B cell (primary cell): Measurements from ENCODE around the gene ARHGAP15. TPM values are rescaled to one million over a fixed set of nuclear protein-coding genes. Genes with fewer than 3 reads are reported as not detected.

Experiments used
- ATAC-seq: fragments of 200-7000 bp; cut with Tn5 transposase; one replicate; pipeline ENCODE4 v1.10.0; 2021; ENCODE audit warnings: low read depth, mild to moderate bottlenecking, moderate number of reproducible peaks, moderate library complexity
- CTCF ChIA-PET: fragments of 350-600 bp; sonication (Branson Sonifier 250); formaldehyde crosslinking; loops from one replicate; lab custom pipeline; 2021; ENCODE audit warnings: antibody characterized with exemption, inconsistent platforms; lab: Charles Lee
- POLR2A ChIA-PET: fragments of 350-600 bp; sonication (Branson Sonifier 250); formaldehyde crosslinking; loops from one replicate; lab custom pipeline; 2021; ENCODE audit warnings: antibody characterized with exemption; lab: Charles Lee
- DNase-seq: peaks from one replicate; pipeline ENCODE4 v3.0.0; 2013
- H2AFZ ChIP-seq: 2 replicates; pipeline ENCODE4 v1.6.1; 2012; ENCODE audit warnings: mild to moderate bottlenecking, low read depth, low read length; ENCODE audit not compliant: insufficient read depth, poor library complexity, severe bottlenecking
- H3K27ac ChIP-seq, 2 donors: 1 replicate in 1 of 2; 2 replicates in 1 of 2; pipeline ENCODE4 v1.5.1; 2012 to 2013; ENCODE audit warnings: low read length in 2 of 2, mild to moderate bottlenecking in 2 of 2, moderate library complexity in 1 of 2
- H3K27me3 ChIP-seq, 4 experiments: fragments of 200-600 bp in 1 of 4; sonication (generic) in 1 of 4; replicated peaks in 1 of 4; 1 replicate in 2 of 4; 2 replicates in 2 of 4; pipeline versions ENCODE4 v1.6.1 to v1.7.0; 2013 to 2016; ENCODE audit warnings: low read length in 3 of 4, mild to moderate bottlenecking in 2 of 4, mixed read lengths in 1 of 4, moderate library complexity in 1 of 4; ENCODE audit not compliant: insufficient read depth in 4 of 4, control insufficient read depth in 3 of 4; ENCODE audit errors: control extremely low read depth in 1 of 4
- H3K36me3 ChIP-seq, 2 experiments: replicated peaks in 1 of 2; 1 replicate in 1 of 2; 2 replicates in 1 of 2; pipeline versions ENCODE4 v1.6.1 to v1.7.1; 2013; ENCODE audit warnings: low read length in 1 of 2; ENCODE audit not compliant: insufficient read depth in 2 of 2, control insufficient read depth in 1 of 2; ENCODE audit errors: control extremely low read depth in 1 of 2, extremely low read depth in 1 of 2
- H3K4me1 ChIP-seq, 2 donors: fragments of 200-600 bp in 1 of 2; sonication (generic) in 1 of 2; 1 replicate in 1 of 2; 2 replicates in 1 of 2; pipeline versions ENCODE4 v1.5.1 to v1.6.1; 2013 to 2017; ENCODE audit warnings: low read length in 2 of 2; ENCODE audit not compliant: control insufficient read depth in 2 of 2, insufficient read depth in 2 of 2
- H3K4me2 ChIP-seq: replicated peaks from 2 replicates; pipeline ENCODE3; 2012; ENCODE audit warnings: mild to moderate bottlenecking, low read depth, low read length; ENCODE audit not compliant: poor library complexity, severe bottlenecking
- H3K4me3 ChIP-seq, 5 experiments: fragments of 200-600 bp in 1 of 5; sonication (generic) in 1 of 5; 1 replicate in 3 of 5; 2 replicates in 2 of 5; pipeline versions ENCODE4 v1.5.1 to v1.7.0; 2011 to 2016; ENCODE audit warnings: low read length in 4 of 5, mild to moderate bottlenecking in 4 of 5, low read depth in 2 of 5, control low read depth in 1 of 5, moderate library complexity in 1 of 5; ENCODE audit not compliant: insufficient read depth in 1 of 5; ENCODE audit errors: control extremely low read depth in 1 of 5, extremely low read depth in 1 of 5
- H3K79me2 ChIP-seq: fragments of 200-600 bp; sonication (generic); one replicate; pipeline ENCODE4 v1.6.0; 2016; ENCODE audit warnings: low read length; ENCODE audit not compliant: control insufficient read depth, insufficient read depth
- H3K9ac ChIP-seq: fragments of 200-600 bp; sonication (generic); 2 replicates; pipeline ENCODE4 v1.6.1; 2017; ENCODE audit warnings: mild to moderate bottlenecking, low read length, moderate library complexity
- H3K9me3 ChIP-seq, 3 donors: one replicate each; pipeline versions ENCODE4 v1.6.1 to v1.7.1; 2013; ENCODE audit warnings: low read length in 2 of 3; ENCODE audit not compliant: control insufficient read depth in 2 of 3, insufficient read depth in 1 of 3; ENCODE audit errors: control extremely low read depth in 1 of 3
- H4K20me1 ChIP-seq: 2 replicates; pipeline ENCODE4 v1.6.0; 2012; ENCODE audit warnings: mild to moderate bottlenecking, low read length; ENCODE audit not compliant: insufficient read depth, control insufficient read depth, poor library complexity, severe bottlenecking
- H3K27ac Mint-ChIP-seq: one replicate; pipeline ENCODE4 v1.8.0; 2021; ENCODE audit warnings: mixed read lengths
- H3K27me3 Mint-ChIP-seq: one replicate; pipeline ENCODE4 v1.8.0; 2021; ENCODE audit warnings: mixed read lengths
- H3K4me1 Mint-ChIP-seq: one replicate; pipeline ENCODE4 v1.8.0; 2021; ENCODE audit warnings: mixed read lengths
- H3K4me3 Mint-ChIP-seq: one replicate; pipeline ENCODE4 v1.8.0; 2021; ENCODE audit warnings: mixed read lengths
- H3K9me3 Mint-ChIP-seq: one replicate; pipeline ENCODE4 v1.8.0; 2022; ENCODE audit warnings: mixed read lengths; ENCODE audit not compliant: insufficient read depth
- CTCF ChIP-seq: fragments of 200-600 bp; IDR thresholded peaks from one replicate; pipeline ENCODE4 v1.8.0; 2022; ENCODE audit warnings: antibody characterized with exemption, mild to moderate bottlenecking
- EZH2 ChIP-seq: IDR thresholded peaks from 2 replicates; pipeline ENCODE4 v1.6.1; 2012; ENCODE audit warnings: borderline replicate concordance, low read depth, mild to moderate bottlenecking, moderate library complexity, low read length; ENCODE audit not compliant: insufficient read depth, poor library complexity, severe bottlenecking
- WGBS: methylation state at CpG from one replicate; pipeline ENCODE4 v1.1.5; 2013; ENCODE audit warnings: missing lambda C conversion rate; ENCODE audit not compliant: insufficient coverage; 5-methylcytosine and 5-hydroxymethylcytosine counted together
- intact Hi-C: fragments of 100-400 bp; cut with micrococcal nuclease; formaldehyde crosslinking; loops from one replicate; pipeline ENCODE4 v1.10.0; 2022
- polyA plus RNA-seq: library from polyadenylated mRNA; depleted of rRNA; stranded (reverse); fragments of >200 nt; gene quantifications from 2 replicates; pipeline ENCODE4 v1.2.3, GENCODE V29; 2012
- total RNA-seq, 2 donors: library from RNA; stranded (reverse); fragments of 120-200 nt in 1 of 2; gene quantifications; 1 replicate in 1 of 2; 2 replicates in 1 of 2; pipeline versions ENCODE4 v1.2.3 to v1.2.4, GENCODE V29; 2013 to 2022

Gene ARHGAP15
- total and polyA plus RNA-seq, 2 donors (not counting 1 experiment from before 2014, with no cell fraction given): 58.6 to 187 TPM

GRCh38 chr2:143473216-143473615, 344.0 kb downstream of the ARHGAP15 start:
- peaks cover 2 to 9% of the 10 kb centered on the region in 2 experiments for H3K36me3 ChIP-seq
- DNase-seq (no peak), ATAC-seq (no peak)
- no peaks in the 10 kb centered on the region for H3K79me2 ChIP-seq
- H3K4me2 ChIP-seq: no peak overlapping the region
- no peak overlapping the region for H3K4me3 ChIP-seq
- no peak overlapping the region for H3K27ac Mint-ChIP-seq
- no peak overlapping the region for H3K9ac ChIP-seq
- ChIA-PET POLR2A (no interaction called here), CTCF (interaction anchor here (0.6 kb wide), 1 partner anchor 9 kb away, joined by 3 read pairs; no protein-coding TSS in a partner anchor)
- no peaks in the 10 kb centered on the region for H3K9me3 Mint-ChIP-seq
- H3K27me3 ChIP-seq: no peaks in the 10 kb centered on the region
- no peak overlapping the region for H3K4me3 Mint-ChIP-seq
- no peak overlapping the region for H3K27ac ChIP-seq
- intact Hi-C loops: no loop called here
- H3K4me1 ChIP-seq: no peaks in the 10 kb centered on the region
- TF ChIP-seq CTCF (no peak), EZH2 (no peak)
- no peaks in the 10 kb centered on the region for H3K9me3 ChIP-seq
- 100% methylated on average over 2 of the region's 3 CpGs for WGBS
- H3K4me1 Mint-ChIP-seq: peaks cover 11% of the 10 kb centered on the region
- no peaks in the 10 kb centered on the region for H4K20me1 ChIP-seq
- H2AFZ ChIP-seq: no peak overlapping the region
- H3K27me3 Mint-ChIP-seq: no peaks in the 10 kb centered on the region

- Histone ChIP-seq H3K4me3 (no peak overlapping the region), H3K9ac (no peak overlapping the region), H3K27ac (no peak overlapping the region), H3K9me3 (no peaks in the 10 kb centered on the region), H4K20me1 (no peaks in the 10 kb centered on the region), H3K4me1 (no peaks in the 10 kb centered on the region), H3K4me2 (no peak overlapping the region), H2AFZ (no peak overlapping the region), H3K79me2 (no peaks in the 10 kb centered on the region), H3K27me3 (no peaks in the 10 kb centered on the region), H3K36me3 (peaks cover 2 to 9% of the 10 kb centered on the region in 2 experiments)
- no peak for DNase-seq
- H3K9me3 Mint-ChIP-seq: no peaks in the 10 kb centered on the region
- ATAC-seq: no peak
- ChIA-PET POLR2A (no interaction called here), CTCF (no interaction called here)
- H3K27me3 Mint-ChIP-seq: no peaks in the 10 kb centered on the region
- TF ChIP-seq CTCF: no peak
- TF ChIP-seq EZH2: no peak
- H3K4me3 Mint-ChIP-seq: no peak overlapping the region
- intact Hi-C loops: no loop called here
- no CpG with 5 or more reads among the region's 3 CpGs for WGBS
- H3K27ac Mint-ChIP-seq: no peak overlapping the region
- H3K4me1 Mint-ChIP-seq: peaks cover 11% of the 10 kb centered on the region
Observed at GRCh38 chr2:143473820-143474219, 344.6 kb downstream of the ARHGAP15 start.
